ENCODE measurements around the gene PFKP.

PFKP gene

DNA sequence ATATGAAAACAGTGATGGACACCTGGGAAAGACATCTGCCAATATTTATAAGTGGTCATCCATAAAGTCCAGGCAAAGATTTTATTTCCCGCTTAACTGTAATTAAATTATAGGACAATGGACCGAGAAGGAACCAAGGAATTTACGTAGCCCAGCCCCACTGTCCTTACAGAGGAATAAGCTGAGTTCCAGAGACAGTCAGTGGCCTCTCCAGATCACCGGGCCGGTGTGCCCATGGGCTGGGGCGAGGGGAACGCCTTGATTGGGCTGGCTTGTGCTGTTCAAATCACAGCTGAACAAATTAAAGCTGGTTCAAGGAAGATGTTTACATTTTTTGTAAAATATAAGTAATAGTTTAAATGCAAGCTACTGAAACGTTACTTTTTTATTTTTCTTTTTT is 40.7 kb downstream of the PFKP start:
- Histone ChIP-seq H3K27ac (no peak overlapping the region), H3K4me3 (ENCODE audit: low read depth, low read length) (no peak overlapping the region), H3K4me1 (no peaks in the 10 kb centered on the region), H2AFZ (no peak overlapping the region), H3K79me2 (no peaks in the 10 kb centered on the region), H3K36me3 (ENCODE audit: control insufficient read depth, insufficient read depth, low read length) (no peaks in the 10 kb centered on the region), H3K4me2 (ENCODE audit: low read length) (no peak overlapping the region), H3K9ac (no peak overlapping the region), H3K27me3 (ENCODE audit: control insufficient read depth, insufficient read depth, low read length) (no peaks in the 10 kb centered on the region), H3K9me3 (ENCODE audit: control insufficient read depth, low read length) (no peaks in the 10 kb centered on the region)
- TF ChIP-seq CTCF (IDR thresholded peaks at IDR 0.05), result no peak

DNA sequence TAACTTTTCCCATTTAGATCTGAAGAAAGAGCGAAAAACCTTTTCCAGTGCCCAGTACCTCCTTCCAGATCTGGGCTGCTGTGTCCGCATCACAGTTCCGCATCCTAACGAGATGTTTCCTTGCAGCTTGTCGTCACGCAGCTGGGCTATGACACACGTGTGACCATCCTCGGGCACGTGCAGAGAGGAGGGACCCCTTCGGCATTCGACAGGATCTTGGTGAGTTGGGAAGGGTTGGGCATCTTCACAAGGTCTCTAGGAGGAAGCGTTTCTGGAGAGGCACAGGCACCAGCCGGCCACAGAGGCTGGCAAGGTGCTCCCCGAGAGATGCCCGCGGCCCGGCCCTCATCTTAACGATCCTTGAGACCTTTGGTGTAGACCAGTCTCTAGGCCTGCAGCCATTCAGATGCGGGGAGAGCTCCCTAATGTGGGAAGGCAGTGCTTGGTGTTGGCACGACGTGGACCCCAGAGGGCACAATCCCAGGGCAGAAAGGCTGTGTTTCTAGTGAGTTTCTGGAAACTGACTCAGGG is 41.3 kb downstream of the PFKP start:
- no peak overlapping the region for H3K27ac ChIP-seq
- no peak overlapping the region for H3K9ac ChIP-seq

DNA sequence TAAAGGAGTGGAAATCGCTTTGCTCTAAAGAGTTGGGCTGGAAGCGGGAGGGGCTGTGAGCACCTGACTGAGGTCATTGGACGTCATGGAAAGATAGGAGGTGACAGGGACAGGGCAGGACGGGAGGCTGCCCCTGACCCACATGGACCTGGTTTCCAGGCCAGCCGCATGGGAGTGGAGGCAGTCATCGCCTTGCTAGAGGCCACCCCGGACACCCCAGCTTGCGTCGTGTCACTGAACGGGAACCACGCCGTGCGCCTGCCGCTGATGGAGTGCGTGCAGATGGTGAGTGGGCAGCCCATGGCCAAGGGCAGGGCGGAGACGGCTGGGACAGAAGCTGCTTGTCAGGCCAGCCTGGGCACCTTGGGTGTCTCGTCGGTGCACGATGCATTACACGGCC is 41.8 kb downstream of the PFKP start:
- no peak for TF ChIP-seq CTCF (IDR thresholded peaks at IDR 0.05)
- H3K9ac ChIP-seq, result no peak overlapping the region
- H3K36me3 ChIP-seq (ENCODE audit: control insufficient read depth, insufficient read depth, low read length), result no peaks in the 10 kb centered on the region
- no peaks in the 10 kb centered on the region for H3K4me1 ChIP-seq
- H3K4me2 ChIP-seq (ENCODE audit: low read length), result no peak overlapping the region
- no peak overlapping the region for H2AFZ ChIP-seq
- H3K4me3 ChIP-seq (ENCODE audit: low read depth, low read length), result no peak overlapping the region
- H3K9me3 ChIP-seq (ENCODE audit: control insufficient read depth, low read length), result no peaks in the 10 kb centered on the region
- no peaks in the 10 kb centered on the region for H3K27me3 ChIP-seq (ENCODE audit: control insufficient read depth, insufficient read depth, low read length)
- H3K79me2 ChIP-seq, result no peaks in the 10 kb centered on the region
- no peak overlapping the region for H3K27ac ChIP-seq

More for the DNA sequence above, 41.3 kb downstream of the PFKP start:
- H3K4me1 ChIP-seq, result no peaks in the 10 kb centered on the region
- no peak overlapping the region for H3K4me2 ChIP-seq (ENCODE audit: low read length)
- no peaks in the 10 kb centered on the region for H3K79me2 ChIP-seq
- H2AFZ ChIP-seq, result no peak overlapping the region
- H3K9me3 ChIP-seq (ENCODE audit: control insufficient read depth, low read length), result no peaks in the 10 kb centered on the region
- TF ChIP-seq CTCF (IDR thresholded peaks at IDR 0.05), result no peak
- no peaks in the 10 kb centered on the region for H3K36me3 ChIP-seq (ENCODE audit: control insufficient read depth, insufficient read depth, low read length)
- H3K27me3 ChIP-seq (ENCODE audit: control insufficient read depth, insufficient read depth, low read length), result no peaks in the 10 kb centered on the region
- H3K4me3 ChIP-seq (ENCODE audit: low read depth, low read length), result no peak overlapping the region

GRCh38 chr10:3109633-3110032 is 42.3 kb downstream of the PFKP start:
- H3K9ac ChIP-seq, result no peak overlapping the region
- no peaks in the 10 kb centered on the region for H3K9me3 ChIP-seq (ENCODE audit: control insufficient read depth, low read length)
- no peak overlapping the region for H3K4me3 ChIP-seq (ENCODE audit: low read depth, low read length)
- H3K36me3 ChIP-seq (ENCODE audit: control insufficient read depth, insufficient read depth, low read length), result no peaks in the 10 kb centered on the region
- no peaks in the 10 kb centered on the region for H3K4me1 ChIP-seq
- H3K27me3 ChIP-seq (ENCODE audit: control insufficient read depth, insufficient read depth, low read length), result no peaks in the 10 kb centered on the region
- no peak overlapping the region for H3K27ac ChIP-seq
- no peaks in the 10 kb centered on the region for H3K79me2 ChIP-seq
- TF ChIP-seq CTCF (IDR thresholded peaks at IDR 0.05), result no peak
- no peak overlapping the region for H3K4me2 ChIP-seq (ENCODE audit: low read length)
- no peak overlapping the region for H2AFZ ChIP-seq
